ENCODE measurements around the gene ZNF709.
"Not testable (repeated sequence)": the region's sequence is repeated elsewhere in the genome, so short reads cannot be mapped to it uniquely, and the experiment has no call there.

The ZNF709 gene

GRCh38 chr19:12484371-12485051, at the start of gene ZNF709:
Gene ZNF709, minus strand, starts transcription at chr19:12484816. Its CDS starts 159 bp downstream, at chr19:12484657.
- DNase-seq = peak; percentile 91

GRCh38 chr19:12527034-12527836, 42.6 kb upstream of the ZNF709 start:
- no peak for DNase-seq

GRCh38 chr19:12526542-12526941, 41.9 kb upstream of the ZNF709 start:
- no peak for DNase-seq

GRCh38 chr19:12521996-12522395, 37.4 kb upstream of the ZNF709 start:
- peak; percentile 20 for DNase-seq

- DNase-seq = no peak
Observed at GRCh38 chr19:12513531-12514061, 29.0 kb upstream of the ZNF709 start.

GRCh38 chr19:12497032-12497431, 12.4 kb upstream of the ZNF709 start:
- DNase-seq = no peak

- no peak for DNase-seq
Observed at GRCh38 chr19:12496480-12496879, 11.9 kb upstream of the ZNF709 start.

GRCh38 chr19:12495002-12495802, 10.6 kb upstream of the ZNF709 start:
- peak; percentile 95 for DNase-seq

GRCh38 chr19:12494260-12494860, 9.7 kb upstream of the ZNF709 start:
- DNase-seq = no peak

GRCh38 chr19:12486265-12486783, 1.7 kb upstream of the ZNF709 start:
- DNase-seq = not testable (repeated sequence)

- DNase-seq = no peak
Observed at GRCh38 chr19:12485571-12485970, 955 bp upstream of the ZNF709 start.

- DNase-seq = no peak
Observed at GRCh38 chr19:12485052-12485416, 418 bp upstream of the ZNF709 start.

- no peak for DNase-seq
Observed at GRCh38 chr19:12484011-12484370, 625 bp downstream of the ZNF709 start.

- DNase-seq = no peak
Observed at GRCh38 chr19:12482509-12482886, 2.1 kb downstream of the ZNF709 start.

- DNase-seq = no peak
Observed at GRCh38 chr19:12481781-12482508, 2.7 kb downstream of the ZNF709 start.

GRCh38 chr19:12478234-12478941, 6.2 kb downstream of the ZNF709 start:
- no peak for DNase-seq

GRCh38 chr19:12467651-12468050, 17.0 kb downstream of the ZNF709 start:
- DNase-seq = not testable (repeated sequence)

GRCh38 chr19:12465211-12465610, 19.4 kb downstream of the ZNF709 start:
- DNase-seq = no peak

- DNase-seq = no peak
Observed at GRCh38 chr19:12464769-12465168, 19.8 kb downstream of the ZNF709 start.

- not testable (repeated sequence) for DNase-seq
Observed at GRCh38 chr19:12464139-12464538, 20.5 kb downstream of the ZNF709 start.

GRCh38 chr19:12453495-12453894, 31.1 kb downstream of the ZNF709 start:
- DNase-seq = no peak
